ENCODE results near the gene KIF2C. TPM values are rescaled to one million over a fixed set of nuclear protein-coding genes. Genes with fewer than 3 reads are reported as not detected.

Gene KIF2C
- total and polyA plus RNA-seq, 2 of the 4 experiments (the other 2 are of a cell fraction), result 31.6 to 45.0 TPM

- peak overlapping the region; percentile 96 for H2AK9ac ChIP-seq (replicated peaks; ENCODE audit: low read depth, low read length, poor library complexity)
- ATAC-seq (ENCODE audit: low read depth) (no peak), DNase-seq (no peak)
- in situ Hi-C loops (cut with MboI; ENCODE audit: low sequenced_read_pairs) (no loop called here), dilution Hi-C loops (cut with HindIII; ENCODE audit: low sequenced_read_pairs, unreplicated experiment) (no loop called here), intact Hi-C loops (cut with micrococcal nuclease) (no loop called here)
- no peak overlapping the region for H3K18ac ChIP-seq (ENCODE audit: low read depth, low read length)
- peak overlapping the region; percentile 24; the same call in 1 of the 2 replicates for H2AK5ac ChIP-seq (ENCODE audit: low read depth, low read length)
- H2BK120ac ChIP-seq (ENCODE audit: low read depth, low read length), result no peak overlapping the region; the same call in 1 of the 2 replicates
- H4K20me1 ChIP-seq (ENCODE audit: insufficient read depth, low read length), result no peaks in the 10 kb centered on the region
- peaks cover 48% of the 10 kb centered on the region for H3K4me1 ChIP-seq (ENCODE audit: control insufficient read depth, insufficient read depth, low read length)
- POLR2A ChIA-PET (ENCODE audit: unreplicated experiment), result interaction anchor here (0.6 kb wide), 2 partner anchors 8 to 11 kb away, joined by 5 to 6 read pairs; no protein-coding TSS in a partner anchor
- no peak overlapping the region for H3K4me3 ChIP-seq (ENCODE audit: insufficient read depth, low read depth, low read length)
- H3K9ac ChIP-seq (ENCODE audit: low read depth, low read length), result no peak overlapping the region
- peaks cover 29% of the 10 kb centered on the region for H3K9me1 ChIP-seq (ENCODE audit: insufficient read depth, low read length)
- BruUV-seq (replicated peaks), result no TSS peak
- peaks cover 19 to 55% of the 10 kb centered on the region in 2 experiments for H3K79me1 ChIP-seq (ENCODE audit: low read depth in 1 of 2, low read length in 2 of 2)
- peak overlapping the region; percentile 87 for H2AFZ ChIP-seq (replicated peaks; ENCODE audit: low read length, poor library complexity)
- no peaks in the 10 kb centered on the region for H3K9me3 ChIP-seq (ENCODE audit: control insufficient read depth, insufficient read depth, low read length)
- no peak overlapping the region for H3K14ac ChIP-seq (replicated peaks; ENCODE audit: low read depth, low read length)
- H3K4ac ChIP-seq (ENCODE audit: low read depth, low read length), result peak overlapping the region; percentile 81; the same call in 1 of the 2 replicates
- H4K8ac ChIP-seq (ENCODE audit: low read depth in 2 of 2, low read length in 2 of 2), result peak overlapping the region in 1 of 2 experiments; percentile 16; a peak in 1 of 4 replicates
- no peak overlapping the region for H2BK20ac ChIP-seq (ENCODE audit: low read depth, low read length)
- no peak overlapping the region for H3K56ac ChIP-seq (ENCODE audit: extremely low read depth, insufficient read depth, low read length)
- WGBS, 2 experiments (ENCODE audit: extremely low coverage in 2 of 2, insufficient read length in 1 of 2), result 65% methylated on average over 27 of the region's 48 CpGs; no CpG with 5 or more reads in 1 of the 2 experiments
- no peak overlapping the region for H3K4me2 ChIP-seq (ENCODE audit: low read depth, low read length)
- no peak overlapping the region; the same call in 1 of the 2 replicates for H4K91ac ChIP-seq (ENCODE audit: insufficient read depth, low read depth, low read length)
- H2BK5ac ChIP-seq (ENCODE audit: low read depth, low read length, poor library complexity, severe bottlenecking), result no peak overlapping the region
- H2BK15ac ChIP-seq (ENCODE audit: low read depth, low read length), result no peak overlapping the region
- H3K27me3 ChIP-seq (ENCODE audit: control insufficient read depth, insufficient read depth, low read length), result no peaks in the 10 kb centered on the region
- no peak overlapping the region for H4K5ac ChIP-seq (ENCODE audit: low read depth, low read length)
- CTCF ChIA-PET, result interaction anchor here (1.1 kb wide), 1 partner anchor 20 kb away, joined by 3 read pairs; no protein-coding TSS in a partner anchor
- H3K23ac ChIP-seq (ENCODE audit: low read depth, low read length), result no peak overlapping the region
- no peak overlapping the region; the same call in 1 of the 2 replicates for H3K27ac ChIP-seq (ENCODE audit: insufficient read depth, low read length)
- H3K36me3 ChIP-seq (ENCODE audit: control insufficient read depth, insufficient read depth, low read length), result peaks cover 1% of the 10 kb centered on the region; the same call in 1 of the 2 replicates
- TF ChIP-seq SMC3 (IDR thresholded peaks at IDR 0.05; ENCODE audit: low read depth, low read length) (no peak), NFE2L2 (IDR thresholded peaks at IDR 0.05; ENCODE audit: low read depth, low read length) (no peak), CTCF (conservative IDR thresholded peaks at IDR 0.05; ENCODE audit: low read depth, low read length) (no peak), CHD1 (IDR thresholded peaks at IDR 0.05; ENCODE audit: low read depth, low read length) (no peak), MAFK (IDR thresholded peaks at IDR 0.05; ENCODE audit: low read depth, low read length) (no peak), RCOR1 (IDR thresholded peaks at IDR 0.05; ENCODE audit: insufficient replicate concordance, low read length) (no peak), USF2 (IDR thresholded peaks at IDR 0.05; ENCODE audit: low read depth, low read length) (no peak), RAD21 (IDR thresholded peaks at IDR 0.05; ENCODE audit: low read length) (no peak), RFX5 (IDR thresholded peaks at IDR 0.05; ENCODE audit: low read depth, low read length) (no peak), POLR2A (IDR thresholded peaks at IDR 0.05; ENCODE audit: low read depth, low read length) (no peak), BHLHE40 (IDR thresholded peaks at IDR 0.05; ENCODE audit: low read depth, low read length) (no peak), CEBPB (IDR thresholded peaks at IDR 0.05; ENCODE audit: low read depth, low read length) (no peak), MXI1 (IDR thresholded peaks at IDR 0.05; ENCODE audit: borderline replicate concordance, low read depth, low read length) (no peak), FOS (IDR thresholded peaks at IDR 0.05; ENCODE audit: low read depth, low read length) (no peak), ELK1 (IDR thresholded peaks at IDR 0.05; ENCODE audit: borderline replicate concordance, low read depth, low read length) (no peak)
These were observed 73.3 kb downstream of the KIF2C start for GRCh38 chr1:44812822-44813543.

Data from IMR-90 (cell line).